Breast epithelium (tissue), 3 donors: ENCODE measurements around the gene SH2D6.

ENCODE experiments used
- POLR2AphosphoS5 ChIP-seq, 3 donors: sonication (generic); formaldehyde crosslinking; IDR thresholded peaks; one replicate each; pipeline ENCODE4 v1.6.1; 2017; ENCODE audit warnings: antibody characterized with exemption in 3 of 3
- TF ChIP-seq, protein P1 (sequence below), 3 donors: fragments of 450-650 bp; IDR thresholded peaks; one replicate each; pipeline ENCODE4 v1.5.1; 2016 to 2017; ENCODE audit warnings: antibody characterized with exemption in 3 of 3, mild to moderate bottlenecking in 3 of 3, moderate library complexity in 3 of 3

GRCh38 chr2:85388878-85389538 is 29.5 kb upstream of the SH2D6 start:
- TF ChIP-seq, protein P1, sequence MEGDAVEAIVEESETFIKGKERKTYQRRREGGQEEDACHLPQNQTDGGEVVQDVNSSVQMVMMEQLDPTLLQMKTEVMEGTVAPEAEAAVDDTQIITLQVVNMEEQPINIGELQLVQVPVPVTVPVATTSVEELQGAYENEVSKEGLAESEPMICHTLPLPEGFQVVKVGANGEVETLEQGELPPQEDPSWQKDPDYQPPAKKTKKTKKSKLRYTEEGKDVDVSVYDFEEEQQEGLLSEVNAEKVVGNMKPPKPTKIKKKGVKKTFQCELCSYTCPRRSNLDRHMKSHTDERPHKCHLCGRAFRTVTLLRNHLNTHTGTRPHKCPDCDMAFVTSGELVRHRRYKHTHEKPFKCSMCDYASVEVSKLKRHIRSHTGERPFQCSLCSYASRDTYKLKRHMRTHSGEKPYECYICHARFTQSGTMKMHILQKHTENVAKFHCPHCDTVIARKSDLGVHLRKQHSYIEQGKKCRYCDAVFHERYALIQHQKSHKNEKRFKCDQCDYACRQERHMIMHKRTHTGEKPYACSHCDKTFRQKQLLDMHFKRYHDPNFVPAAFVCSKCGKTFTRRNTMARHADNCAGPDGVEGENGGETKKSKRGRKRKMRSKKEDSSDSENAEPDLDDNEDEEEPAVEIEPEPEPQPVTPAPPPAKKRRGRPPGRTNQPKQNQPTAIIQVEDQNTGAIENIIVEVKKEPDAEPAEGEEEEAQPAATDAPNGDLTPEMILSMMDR (IDR thresholded peaks at IDR 0.05), result no peak
- TF ChIP-seq POLR2AphosphoS5 (IDR thresholded peaks at IDR 0.05), result no peak
